GM19023 (cell line): ENCODE data around the gene OR2T11.
"Not testable (repeated sequence)": the region's sequence is repeated elsewhere in the genome, so short reads cannot be mapped to it uniquely, and the experiment has no call there.

ENCODE experiments used
- ATAC-seq: cut with Tn5 transposase; IDR thresholded peaks from one replicate; pipeline ENCODE4 v1.9.1; 2021; ENCODE audit warnings: mild to moderate bottlenecking, moderate library complexity; ENCODE audit not compliant: unreplicated experiment

Gene OR2T11

DNA sequence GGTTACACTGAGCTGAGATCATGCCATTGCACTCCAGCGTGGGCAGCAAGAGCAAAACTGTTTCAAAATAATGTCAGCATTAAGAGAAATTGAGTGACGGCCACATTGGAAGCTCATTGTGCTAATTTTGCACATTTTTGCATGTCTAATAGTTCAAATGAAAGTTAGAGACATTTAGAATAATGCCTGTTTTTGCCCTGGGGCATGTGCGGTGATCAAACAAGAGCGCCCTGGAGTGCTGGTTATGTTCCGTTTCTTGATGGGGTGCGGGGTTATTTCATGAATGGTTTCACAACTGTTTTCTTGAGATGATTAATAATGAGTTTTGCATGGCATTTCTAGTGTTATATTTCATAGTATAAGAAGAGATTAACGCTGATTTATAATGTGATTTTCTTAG is 13.1 kb downstream of the OR2T11 start:
- no peak for ATAC-seq

DNA sequence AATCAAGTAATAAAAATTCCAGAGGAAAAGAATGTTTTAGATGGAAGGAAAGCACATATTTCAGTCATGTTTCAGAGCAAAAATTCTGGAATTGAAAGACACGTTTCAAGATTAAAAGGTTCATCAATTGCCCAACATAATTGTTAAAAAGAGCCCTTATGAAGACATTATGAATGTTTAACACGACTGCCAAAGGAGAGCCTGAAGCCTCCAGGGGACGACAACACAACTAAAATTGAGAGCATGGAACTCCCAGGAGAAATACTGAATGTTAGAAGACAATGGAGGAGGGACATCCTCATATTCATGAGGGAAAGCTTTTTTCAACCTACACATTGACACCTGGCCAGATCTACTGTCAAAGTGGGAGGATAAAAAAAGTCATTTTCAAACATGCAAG is 16.0 kb downstream of the OR2T11 start:
- no peak for ATAC-seq

- ATAC-seq: no peak
These were observed 16.8 kb downstream of the OR2T11 start for GRCh38 chr1:248618119-248618518.

GRCh38 chr1:248613742-248614141 is 21.1 kb downstream of the OR2T11 start:
- ATAC-seq: no peak

GRCh38 chr1:248611883-248612414 is 22.9 kb downstream of the OR2T11 start:
- ATAC-seq: no peak

DNA sequence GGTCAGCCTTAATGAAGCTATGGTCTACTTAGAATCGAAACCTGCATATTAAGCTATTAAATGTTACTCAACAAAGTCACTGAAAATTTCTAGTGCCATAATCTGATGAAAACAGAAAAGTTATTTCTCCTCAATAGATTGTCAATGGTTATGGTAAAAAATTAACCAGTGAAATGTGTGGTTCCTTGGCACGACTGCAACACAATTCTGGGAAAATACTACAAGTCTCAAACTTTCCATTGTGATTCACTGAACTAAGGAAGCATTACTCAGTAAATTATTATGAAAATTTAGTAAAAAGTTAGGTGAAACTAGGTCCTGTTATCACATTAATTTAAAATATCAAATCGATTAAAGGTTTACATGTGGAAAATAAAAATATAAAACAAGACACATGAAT is 24.6 kb downstream of the OR2T11 start:
- no peak for ATAC-seq

DNA sequence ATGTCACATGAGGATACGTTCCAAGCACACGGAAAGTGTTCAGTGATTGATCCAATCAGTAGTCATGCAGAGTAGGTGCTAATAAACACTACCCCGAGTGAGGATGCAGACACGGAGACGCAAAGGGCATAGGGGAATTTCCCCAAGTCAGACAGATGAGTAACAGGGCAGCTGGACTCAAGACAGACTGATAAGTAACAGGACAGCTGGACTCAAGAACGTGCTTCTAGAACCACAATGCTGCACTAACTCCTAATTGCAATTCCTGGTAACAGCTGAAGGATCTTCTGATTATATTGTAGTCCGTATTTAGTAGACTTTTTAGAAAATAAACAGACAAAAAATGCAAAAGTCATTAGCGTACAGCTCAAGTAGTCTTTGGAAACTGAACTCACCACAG is 35.5 kb downstream of the OR2T11 start:
- ATAC-seq: no peak

DNA sequence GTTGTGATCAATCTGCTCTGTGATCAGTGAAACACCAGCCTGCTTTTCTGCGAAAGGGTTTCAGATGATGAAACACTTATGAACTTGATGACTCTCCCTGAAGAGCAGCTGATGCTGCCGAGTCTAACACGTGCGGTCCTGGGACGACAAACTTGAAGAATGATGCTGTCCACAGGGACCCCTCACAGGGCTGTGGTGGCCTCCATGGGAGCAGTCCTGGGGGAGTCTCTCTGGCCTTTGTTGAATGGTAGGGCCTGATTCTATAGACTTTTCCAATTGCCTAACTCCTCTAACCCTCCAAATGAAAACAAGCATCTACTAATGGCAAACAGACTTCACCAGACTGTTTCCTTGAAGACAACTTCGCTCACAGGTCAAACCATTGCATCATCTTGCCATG is 37.3 kb downstream of the OR2T11 start, which contains the start of gene OR2T10:
Gene OR2T10 (minus strand): TSS at position 112 of the 400 bp plus-strand sequence. CDS start 3,932 bp downstream, outside the sequence.
- ATAC-seq: no peak

- ATAC-seq: no peak
These were observed 38.3 kb downstream of the OR2T11 start for GRCh38 chr1:248596615-248597014.

DNA sequence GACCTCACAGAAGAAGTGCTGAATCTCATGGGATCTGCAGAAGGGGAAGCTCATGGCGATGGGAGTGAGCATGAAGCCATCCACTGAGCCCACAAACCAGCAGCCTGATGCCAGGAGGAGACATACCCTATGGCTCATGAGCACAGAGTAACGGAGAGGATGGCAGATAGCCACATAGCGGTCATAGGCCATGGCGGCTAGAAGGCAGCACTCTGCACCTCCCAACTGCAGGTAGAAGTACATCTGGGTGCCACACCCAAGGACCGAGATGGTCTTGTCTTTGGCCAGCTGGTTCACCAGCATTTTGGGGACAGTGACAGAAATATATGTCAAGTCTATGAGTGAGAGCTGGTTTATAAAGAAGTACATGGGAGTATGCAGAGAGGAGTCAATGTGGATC is 41.7 kb downstream of the OR2T11 start:
- no peak for ATAC-seq

- no peak for ATAC-seq
These were observed 42.2 kb downstream of the OR2T11 start for GRCh38 chr1:248592655-248593054.

- no peak for ATAC-seq
These were observed 44.8 kb downstream of the OR2T11 start for GRCh38 chr1:248590055-248590454.

- no peak for ATAC-seq
These were observed 45.6 kb downstream of the OR2T11 start for GRCh38 chr1:248589334-248589733.

GRCh38 chr1:248585266-248585665 is 49.6 kb downstream of the OR2T11 start:
- ATAC-seq: no peak

DNA sequence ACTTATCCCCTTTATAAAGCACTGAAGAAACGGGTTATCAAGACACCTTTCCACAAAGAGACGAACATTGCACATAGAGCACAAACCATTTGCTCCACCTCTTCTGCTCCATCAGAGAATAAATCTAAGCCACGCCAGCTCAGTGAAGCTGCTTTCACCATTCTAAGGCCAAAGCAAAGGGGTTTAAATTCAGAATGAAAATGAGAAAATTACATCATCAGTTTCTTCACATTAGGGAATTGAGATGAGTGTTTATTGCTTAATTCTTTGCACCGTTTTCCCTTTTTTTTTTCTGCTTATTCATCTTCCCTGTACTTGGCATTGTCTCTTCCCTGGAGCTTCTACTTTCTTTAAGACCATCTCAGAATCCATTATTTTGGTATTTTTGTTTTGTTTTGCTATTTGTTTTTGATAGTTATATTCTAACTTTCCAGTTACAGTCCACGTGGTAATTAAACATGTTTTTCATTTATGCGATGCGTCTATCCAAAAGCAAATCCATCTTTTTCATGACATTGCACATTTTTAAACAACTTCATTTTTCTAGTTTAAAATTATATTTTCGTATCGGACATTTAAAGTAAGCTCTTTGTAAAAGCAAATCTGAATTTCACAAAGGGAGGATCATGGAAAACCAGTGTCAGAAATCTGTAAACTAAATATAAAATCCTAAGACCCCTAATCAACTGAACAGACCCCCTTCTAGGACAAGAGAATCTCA is 58.5 kb downstream of the OR2T11 start:
- no peak for ATAC-seq

- not testable (repeated sequence) for ATAC-seq
These were observed 60.2 kb downstream of the OR2T11 start, which contains the start of gene OR2T34 for GRCh38 chr1:248574657-248575056. TSS of gene OR2T34 (minus strand) at chr1:248574757. CDS start at chr1:248574757, 0 bp downstream.

GRCh38 chr1:248573856-248574255 is 61.0 kb downstream of the OR2T11 start:
- not testable (repeated sequence) for ATAC-seq
